SH-SY5Y (cell line): ENCODE data around the gene KIAA1755.

ENCODE experiments used
- GATA2 ChIP-seq: IDR thresholded peaks from 2 replicates; pipeline ENCODE4 v1.6.1; 2011; ENCODE audit warnings: mild to moderate bottlenecking, low read depth, low read length
- GATA3 ChIP-seq: IDR thresholded peaks from 2 replicates; pipeline ENCODE4 v1.6.1; 2011; ENCODE audit warnings: low read depth, mild to moderate bottlenecking, low read length, moderate library complexity

KIAA1755 gene

DNA sequence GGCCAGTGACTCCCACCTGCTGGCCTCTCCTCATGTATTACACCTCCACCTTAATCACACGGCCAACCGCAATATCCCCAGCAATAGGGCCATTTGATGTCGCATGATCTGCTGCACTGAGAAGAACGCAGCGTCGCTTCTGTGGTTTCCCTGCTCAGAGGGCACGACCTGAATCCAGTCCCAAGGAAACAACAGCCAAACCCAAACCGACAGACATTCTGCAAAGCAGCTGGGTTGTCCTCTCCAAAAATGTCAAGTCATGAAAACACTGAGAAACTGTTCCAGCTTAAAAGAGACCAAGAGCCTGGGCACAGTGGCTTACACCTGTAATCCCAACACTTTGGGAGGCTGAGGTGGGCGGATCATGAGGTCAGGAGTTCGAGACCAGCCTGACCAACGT is 35.9 kb upstream of the KIAA1755 start:
- no peak for TF ChIP-seq GATA3
- TF ChIP-seq GATA2: no peak

GRCh38 chr20:38295811-38296210 is 35.3 kb upstream of the KIAA1755 start:
- TF ChIP-seq GATA2 (no peak), GATA3 (no peak)

DNA sequence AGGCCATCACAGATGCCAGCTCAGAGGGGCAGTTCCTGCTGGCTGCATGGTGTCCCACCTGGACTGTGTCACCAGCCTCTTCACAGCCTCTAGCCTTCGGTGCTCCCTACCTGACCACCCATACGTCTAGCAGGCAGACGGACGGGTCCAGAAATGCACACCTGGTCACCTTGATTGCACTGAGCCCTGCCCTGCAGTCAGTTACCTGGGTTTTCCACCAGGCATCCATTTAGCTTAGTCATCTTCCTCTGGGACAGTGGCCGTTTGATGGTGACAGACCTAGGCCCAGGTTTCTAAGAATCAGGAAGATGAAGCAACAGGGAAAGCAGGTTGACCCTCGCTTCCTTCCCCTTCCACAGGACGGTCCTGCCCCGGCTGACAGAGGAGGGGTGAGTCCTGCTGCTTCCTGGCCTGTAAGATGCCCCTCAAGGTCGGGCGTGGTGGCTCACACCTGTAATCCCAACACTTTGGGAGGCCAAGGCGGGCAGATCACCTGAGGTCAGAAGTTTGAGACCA is 33.6 kb upstream of the KIAA1755 start:
- TF ChIP-seq GATA2: no peak

- TF ChIP-seq GATA3 (no peak), GATA2 (no peak)
Observed at GRCh38 chr20:38293491-38294065, 33.0 kb upstream of the KIAA1755 start.

GRCh38 chr20:38291966-38292365 is 31.4 kb upstream of the KIAA1755 start:
- TF ChIP-seq GATA2 (no peak), GATA3 (no peak)

DNA sequence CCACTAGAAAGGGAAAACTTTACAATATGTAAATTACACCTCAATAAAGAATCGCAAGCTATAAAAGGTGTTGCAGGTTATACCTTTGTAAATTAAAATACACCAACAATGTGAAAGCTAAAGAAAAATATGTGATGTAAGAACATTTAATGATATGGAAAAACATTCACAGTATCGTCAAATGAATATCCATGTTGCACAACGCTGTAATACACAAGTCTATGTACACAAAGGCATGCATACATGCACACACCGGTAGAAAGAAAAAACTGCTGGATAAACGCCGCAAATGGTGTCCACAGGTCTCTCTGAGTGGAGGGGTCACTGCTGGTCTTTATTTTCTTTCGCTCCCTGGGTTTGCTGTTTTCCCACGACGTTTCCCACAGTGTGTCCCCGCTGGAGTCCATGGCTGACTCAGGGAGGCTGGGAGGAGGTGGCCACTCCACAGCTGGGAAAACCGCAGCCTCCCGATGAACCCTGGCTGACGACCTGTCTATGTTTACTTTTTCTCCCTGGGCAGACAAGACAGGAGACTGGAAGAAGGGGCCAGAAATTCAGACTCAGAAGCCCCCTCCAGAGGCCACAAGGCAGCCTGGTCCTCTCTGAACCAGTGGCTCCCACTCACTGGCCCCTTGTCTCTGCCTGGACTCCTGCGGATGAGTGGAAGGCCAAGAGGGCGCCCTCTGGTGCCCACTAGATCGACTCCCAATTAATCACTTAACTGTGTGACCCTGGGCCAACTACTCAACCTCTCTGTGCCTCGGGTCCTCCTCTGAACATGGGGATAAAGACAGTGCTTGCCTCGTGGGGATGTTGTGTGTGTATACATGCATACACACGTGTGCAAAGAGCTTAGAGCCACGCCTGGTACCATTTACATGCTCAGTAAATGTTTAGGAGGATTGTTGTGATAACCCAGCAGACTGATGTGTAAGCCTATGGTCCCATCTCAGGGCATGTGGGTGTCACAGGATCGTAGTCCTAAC is 30.6 kb upstream of the KIAA1755 start:
- TF ChIP-seq GATA3 (no peak), GATA2 (no peak)

DNA sequence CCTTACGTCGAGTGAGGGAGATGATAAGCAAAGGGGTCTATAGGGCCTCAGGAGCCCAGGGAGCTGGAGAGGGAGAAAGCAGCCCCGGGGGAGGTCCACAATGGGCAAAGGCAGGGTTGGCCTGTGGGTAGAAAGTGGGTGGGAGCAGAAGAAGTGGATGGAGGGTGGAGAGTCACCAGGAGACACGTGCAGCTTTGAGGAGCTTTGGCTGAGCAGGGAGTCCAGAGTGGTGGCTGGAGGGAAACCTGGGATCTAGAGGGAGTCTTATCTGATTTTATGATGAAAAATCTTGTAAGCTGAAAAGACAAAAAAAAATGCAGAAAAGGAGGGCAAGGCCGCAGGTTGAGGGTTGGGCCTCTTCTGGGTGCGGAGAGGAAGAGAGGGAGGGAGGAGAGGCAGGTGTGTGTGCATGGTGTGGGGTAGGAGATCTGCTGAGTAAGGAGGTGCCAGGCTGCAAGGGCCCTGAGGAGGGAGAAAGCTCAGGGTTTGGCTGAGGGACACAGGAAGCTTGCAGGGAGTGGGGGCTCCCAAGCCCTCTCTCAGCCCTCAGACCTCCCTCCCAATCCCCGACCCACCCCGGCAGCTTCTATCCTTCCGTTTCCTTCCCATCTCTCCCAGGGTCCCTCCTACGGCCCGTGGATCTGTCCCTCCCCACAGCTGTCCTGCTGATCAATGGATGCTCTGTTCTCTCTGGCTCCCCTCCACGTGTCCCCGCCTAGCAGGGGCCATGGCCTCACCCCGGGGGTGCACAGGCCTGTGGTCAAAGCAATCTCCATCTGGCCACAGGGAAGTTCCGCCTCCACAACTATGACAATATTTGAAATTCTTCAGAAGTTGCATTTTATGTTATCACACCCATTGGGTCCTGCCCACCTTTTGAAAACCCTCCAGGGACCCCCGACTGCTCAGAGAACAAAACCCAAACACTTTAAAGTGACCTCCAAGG is 26.3 kb upstream of the KIAA1755 start:
- no peak for TF ChIP-seq GATA2
- no peak for TF ChIP-seq GATA3

DNA sequence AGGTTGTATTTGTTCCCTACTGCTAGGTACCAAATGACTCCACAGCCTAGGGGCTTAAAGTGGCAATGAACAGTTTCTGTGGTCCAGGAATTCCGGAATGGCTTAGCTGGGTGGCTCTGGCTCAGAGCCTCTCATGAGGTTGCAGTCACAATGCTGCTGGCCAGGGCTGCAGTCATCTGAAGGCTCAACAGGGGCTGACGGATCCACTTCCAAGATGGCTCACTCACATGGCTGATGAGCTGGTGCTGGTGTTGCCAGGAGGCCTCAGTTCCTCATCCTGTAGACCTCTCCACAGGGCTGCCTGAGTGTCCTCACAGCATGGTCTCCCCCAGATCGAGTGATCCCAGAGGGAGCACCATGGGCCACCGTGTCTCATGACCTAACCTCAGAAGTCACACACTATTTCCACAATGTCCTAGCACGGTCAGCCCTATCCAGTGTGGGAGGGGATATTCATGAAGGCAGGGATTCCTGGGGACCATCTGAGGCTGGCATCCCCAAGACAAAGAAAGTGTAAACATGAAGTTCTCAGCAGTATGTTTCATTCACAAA is 24.4 kb upstream of the KIAA1755 start:
- TF ChIP-seq GATA2: no peak
- TF ChIP-seq GATA3: no peak

GRCh38 chr20:38283236-38283635 is 22.7 kb upstream of the KIAA1755 start:
- TF ChIP-seq GATA3 (no peak), GATA2 (no peak)

DNA sequence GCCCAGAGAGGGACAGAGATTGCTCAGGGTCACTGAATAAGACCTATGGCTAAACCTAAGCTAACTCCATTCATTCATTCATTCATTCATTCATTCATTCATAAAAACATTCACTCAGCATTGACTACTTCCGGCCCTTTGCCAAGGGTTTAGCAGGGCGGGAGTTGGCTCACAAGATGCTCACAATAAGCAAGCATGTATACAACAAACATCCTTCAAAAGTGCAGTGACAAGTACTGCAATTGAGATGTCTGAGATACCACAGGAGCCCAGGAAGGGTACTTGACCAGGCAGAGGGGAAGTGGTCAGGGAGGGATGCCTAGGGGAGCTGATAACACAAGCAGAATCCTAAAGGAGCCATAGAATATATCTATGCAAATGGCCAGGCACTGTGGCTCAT is 18.2 kb upstream of the KIAA1755 start:
- TF ChIP-seq GATA2 (no peak), GATA3 (no peak)

GRCh38 chr20:38278131-38278530 is 17.6 kb upstream of the KIAA1755 start:
- no peak for TF ChIP-seq GATA3
- no peak for TF ChIP-seq GATA2

GRCh38 chr20:38277691-38278090 is 17.2 kb upstream of the KIAA1755 start:
- no peak for TF ChIP-seq GATA3
- TF ChIP-seq GATA2: no peak

DNA sequence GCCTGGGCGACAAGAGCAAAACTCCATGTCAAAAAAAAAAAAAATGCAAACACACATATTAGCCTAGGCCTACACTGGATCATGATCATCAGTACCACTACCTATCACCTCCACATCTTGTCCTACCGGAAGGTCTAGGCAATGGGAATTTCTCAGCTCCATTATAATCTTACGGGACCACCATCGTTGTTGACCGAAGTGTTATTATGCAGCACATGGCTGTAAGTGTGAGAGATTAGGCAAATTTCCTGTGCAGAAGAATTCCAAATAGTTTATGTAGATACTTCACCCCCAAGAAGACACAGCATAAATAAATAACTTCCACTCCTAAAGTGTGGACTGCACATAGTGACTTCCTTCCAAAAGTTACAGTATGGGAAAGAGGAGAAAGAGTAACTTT is 16.8 kb upstream of the KIAA1755 start:
- TF ChIP-seq GATA3 (no peak), GATA2 (no peak)
